GM18502 (cell line): ENCODE measurements around the gene ATG3.
A peak's percentile ranks its signal among the peaks of the same experiment; 100 is the strongest.
"Not testable (repeated sequence)": the region's sequence is repeated elsewhere in the genome, so short reads cannot be mapped to it uniquely, and the experiment has no call there.

Source experiments
- ATAC-seq: cut with Tn5 transposase; IDR thresholded peaks from one replicate; pipeline ENCODE4 v1.9.1; 2021; ENCODE audit warnings: mild to moderate bottlenecking; ENCODE audit not compliant: unreplicated experiment, poor library complexity

The ATG3 gene

GRCh38 chr3:112503304-112503972 is 58.3 kb downstream of the ATG3 start:
- no peak for ATAC-seq

- no peak for ATAC-seq
Observed at GRCh38 chr3:112500621-112501020, 61.1 kb downstream of the ATG3 start.

- ATAC-seq: peak; percentile 68
Observed at GRCh38 chr3:112498914-112499711, 62.6 kb downstream of the ATG3 start, which contains the start of gene BTLA. BTLA (minus strand) TSS chr3:112499472; CDS start chr3:112499358, 114 bp downstream.

- ATAC-seq: no peak
Observed at GRCh38 chr3:112497897-112498548, 63.7 kb downstream of the ATG3 start.

GRCh38 chr3:112496366-112497067 is 65.2 kb downstream of the ATG3 start:
- no peak for ATAC-seq

- not testable (repeated sequence) for ATAC-seq
Observed at GRCh38 chr3:112494448-112494767, 67.4 kb downstream of the ATG3 start.

- ATAC-seq: no peak
Observed at GRCh38 chr3:112492124-112492523, 69.6 kb downstream of the ATG3 start.

- ATAC-seq: no peak
Observed at GRCh38 chr3:112491373-112491772, 70.4 kb downstream of the ATG3 start.

- ATAC-seq: peak; percentile 70
Observed at GRCh38 chr3:112489674-112490479, 71.9 kb downstream of the ATG3 start.

- no peak for ATAC-seq
Observed at GRCh38 chr3:112486811-112487505, 74.8 kb downstream of the ATG3 start.

GRCh38 chr3:112484352-112484751 is 77.4 kb downstream of the ATG3 start:
- ATAC-seq: no peak

- no peak for ATAC-seq
Observed at GRCh38 chr3:112482675-112483074, 79.1 kb downstream of the ATG3 start.
